ENCODE data around the gene OSMR. TPM values are rescaled to one million over a fixed set of nuclear protein-coding genes. Genes with fewer than 3 reads are reported as not detected.

The OSMR gene
- polyA plus RNA-seq, 1 donor from 2014 or later, result not detected

- H3K27me3 ChIP-seq (ENCODE audit: insufficient read depth, low read depth, low read length), result no peaks in the 10 kb centered on the region
- no peak overlapping the region for H2AFZ ChIP-seq (ENCODE audit: low read depth, low read length)
- no peaks in the 10 kb centered on the region for H4K20me1 ChIP-seq (ENCODE audit: insufficient read depth)
- peaks cover 5% of the 10 kb centered on the region for H3K36me3 ChIP-seq (ENCODE audit: insufficient read depth, low read length)
- H3F3A ChIP-seq (ENCODE audit: insufficient read depth, low read length, poor library complexity, severe bottlenecking), result no peaks in the 10 kb centered on the region
- no peaks in the 10 kb centered on the region for H3K79me2 ChIP-seq (replicated peaks; ENCODE audit: insufficient read depth, low read length)
- TF ChIP-seq EZH2 (IDR thresholded peaks at IDR 0.05; ENCODE audit: borderline replicate concordance, insufficient read depth, low read length, poor library complexity, severe bottlenecking), result no peak
- no peak for TF ChIP-seq SMC3 (conservative IDR thresholded peaks at IDR 0.05; ENCODE audit: poor library complexity)
- no peak for TF ChIP-seq MXI1 (conservative IDR thresholded peaks at IDR 0.05; ENCODE audit: poor library complexity, severe bottlenecking)
- TF ChIP-seq REST (IDR thresholded peaks at IDR 0.05; ENCODE audit: borderline replicate concordance), result no peak
- no peak for TF ChIP-seq RAD21 (conservative IDR thresholded peaks at IDR 0.05)
- TF ChIP-seq EP300 (conservative IDR thresholded peaks at IDR 0.05; ENCODE audit: poor library complexity, severe bottlenecking), result no peak
- no peak for TF ChIP-seq CTCF (IDR thresholded peaks at IDR 0.05; ENCODE audit: poor library complexity, severe bottlenecking)
- TF ChIP-seq POLR2AphosphoS5 (IDR thresholded peaks at IDR 0.05), result no peak
- no peak for TF ChIP-seq TAF1 (IDR thresholded peaks at IDR 0.05; ENCODE audit: low read depth)
- no peak overlapping the region for H3K27ac ChIP-seq (ENCODE audit: low read length)
- H3K9me2 ChIP-seq (ENCODE audit: insufficient read depth, low read length), result no peaks in the 10 kb centered on the region
- no peak overlapping the region for H3K4me2 ChIP-seq (ENCODE audit: low read length)
- no peak overlapping the region for H3K9ac ChIP-seq (ENCODE audit: low read length)
- H3K4me3 ChIP-seq (ENCODE audit: low read length), result no peak overlapping the region
- no peaks in the 10 kb centered on the region for H3K9me3 ChIP-seq (ENCODE audit: low read length)
Observed at GRCh38 chr5:38968665-38969064, 122.9 kb downstream of the OSMR start.

GRCh38 chr5:38978036-38978435, 132.2 kb downstream of the OSMR start:
- H3K4me3 ChIP-seq (ENCODE audit: low read length), result no peak overlapping the region
- H3K9ac ChIP-seq (ENCODE audit: low read length), result no peak overlapping the region
- no peak overlapping the region for H2AFZ ChIP-seq (ENCODE audit: low read depth, low read length)
- H3K9me3 ChIP-seq (ENCODE audit: low read length), result no peaks in the 10 kb centered on the region
- no peaks in the 10 kb centered on the region for H4K20me1 ChIP-seq (ENCODE audit: insufficient read depth)
- H3K27me3 ChIP-seq (ENCODE audit: insufficient read depth, low read depth, low read length), result no peaks in the 10 kb centered on the region
- H3K79me2 ChIP-seq (replicated peaks; ENCODE audit: insufficient read depth, low read length), result no peaks in the 10 kb centered on the region
- no peaks in the 10 kb centered on the region for H3K36me3 ChIP-seq (ENCODE audit: insufficient read depth, low read length)
- no peaks in the 10 kb centered on the region for H3K9me2 ChIP-seq (ENCODE audit: insufficient read depth, low read length)
- no peak overlapping the region for H3K27ac ChIP-seq (ENCODE audit: low read length)
- H3K4me2 ChIP-seq (ENCODE audit: low read length), result no peak overlapping the region
- no peaks in the 10 kb centered on the region for H3F3A ChIP-seq (ENCODE audit: insufficient read depth, low read length, poor library complexity, severe bottlenecking)
- TF ChIP-seq EZH2 (IDR thresholded peaks at IDR 0.05; ENCODE audit: borderline replicate concordance, insufficient read depth, low read length, poor library complexity, severe bottlenecking) (no peak), CTCF (IDR thresholded peaks at IDR 0.05; ENCODE audit: poor library complexity, severe bottlenecking) (no peak), RAD21 (conservative IDR thresholded peaks at IDR 0.05) (no peak), REST (IDR thresholded peaks at IDR 0.05; ENCODE audit: borderline replicate concordance) (no peak), TAF1 (IDR thresholded peaks at IDR 0.05; ENCODE audit: low read depth) (no peak), SMC3 (conservative IDR thresholded peaks at IDR 0.05; ENCODE audit: poor library complexity) (no peak), MXI1 (conservative IDR thresholded peaks at IDR 0.05; ENCODE audit: poor library complexity, severe bottlenecking) (no peak), EP300 (conservative IDR thresholded peaks at IDR 0.05; ENCODE audit: poor library complexity, severe bottlenecking) (no peak), POLR2AphosphoS5 (IDR thresholded peaks at IDR 0.05) (no peak)
